AG04450 (cell line): ENCODE measurements around the gene IL25. TPM values are rescaled to one million over a fixed set of nuclear protein-coding genes. Genes with fewer than 3 reads are reported as not detected.
"Not testable (repeated sequence)": the region's sequence is repeated elsewhere in the genome, so short reads cannot be mapped to it uniquely, and the experiment has no call there.

Experiments used
- CTCF ChIA-PET: fragments of 300-600, 350-600 bp; formaldehyde crosslinking; extraction: SDS; loops from one replicate; lab custom pipeline; 2022; ENCODE audit warnings: antibody characterized with exemption, inconsistent platforms; lab: Charles Lee
- POLR2A ChIA-PET: fragments of 350-600 bp; formaldehyde crosslinking; extraction: SDS; loops from one replicate; lab custom pipeline; 2021; ENCODE audit warnings: antibody characterized with exemption, inconsistent platforms; lab: Yijun Ruan, JAX
- DNase-seq: peaks from one replicate; pipeline ENCODE4 v3.0.0-alpha.2; 2011; ENCODE audit warnings: low read depth, low spot score
- H3K27ac ChIP-seq: one replicate; pipeline ENCODE4 v1.5.1; 2012; ENCODE audit warnings: low read depth, low read length, control low read depth
- H3K27me3 ChIP-seq: one replicate; pipeline ENCODE4 v1.6.0; 2012; ENCODE audit warnings: low read length; ENCODE audit not compliant: control insufficient read depth, insufficient read depth
- H3K4me3 ChIP-seq: 2 replicates; pipeline ENCODE4 v1.5.1; 2011; ENCODE audit warnings: mild to moderate bottlenecking, low read depth, low read length, control low read depth
- H3K9me3 ChIP-seq: 2 replicates; pipeline ENCODE4 v1.5.1; 2012; ENCODE audit warnings: low read length; ENCODE audit not compliant: control insufficient read depth, insufficient read depth
- CTCF ChIP-seq: IDR thresholded peaks from 2 replicates; pipeline ENCODE4 v1.5.1; 2011; ENCODE audit warnings: low read depth, low read length, control low read depth, inconsistent platforms
- polyA minus RNA-seq: library from RNA; depleted of rRNA, polyadenylated mRNA; stranded (reverse); fragments of >200 nt; gene quantifications from 2 replicates; pipeline ENCODE4 v1.2.3, GENCODE V29; 2011; rRNA and poly(A)+ RNA removed
- polyA plus RNA-seq: library from polyadenylated mRNA; depleted of rRNA; stranded (reverse); fragments of >200 nt; gene quantifications from 2 replicates; pipeline ENCODE4 v1.2.3, GENCODE V29; 2011; rRNA removed

The IL25 gene
- polyA plus RNA-seq, result not detected in 2 replicates
- not detected in 2 replicates for polyA minus RNA-seq

GRCh38 chr14:23372509-23372908 lies at the start of gene IL25:
TSS of gene IL25 (plus strand) at chr14:23372809.
- POLR2A ChIA-PET, result no interaction called here
- Histone ChIP-seq H3K4me3 (no peak within 1 kb of the TSS), H3K9me3 (no peaks in the 10 kb centered on the region), H3K27ac (no peak within 1 kb of the TSS), H3K27me3 (peaks cover 31% of the 10 kb centered on the region)
- DNase-seq, result no peak
- TF ChIP-seq CTCF, result no peak
- CTCF ChIA-PET, result no interaction called here

- H3K4me3 ChIP-seq, result no peak overlapping the region
- TF ChIP-seq CTCF, result no peak
- CTCF ChIA-PET, result interaction anchor here (8.8 kb wide), 1 partner anchor 56 kb away, joined by 138 read pairs; no protein-coding TSS in a partner anchor
Observed at GRCh38 chr14:23323838-23324454, 48.7 kb upstream of the IL25 start.

GRCh38 chr14:23324455-23324846 lies 48.2 kb upstream of the IL25 start:
- Histone ChIP-seq H3K4me3 (no peak overlapping the region), H3K27ac (no peak overlapping the region), H3K27me3 (no peaks in the 10 kb centered on the region), H3K9me3 (no peaks in the 10 kb centered on the region)
- CTCF ChIA-PET, result interaction anchor here (8.8 kb wide), 1 partner anchor 55 kb away, joined by 138 read pairs; no protein-coding TSS in a partner anchor
- POLR2A ChIA-PET, result no interaction called here
- no peak for DNase-seq
- no peak for TF ChIP-seq CTCF

More at GRCh38 chr14:23323838-23324454, 48.7 kb upstream of the IL25 start:
- no peak overlapping the region for H3K27ac ChIP-seq
- H3K9me3 ChIP-seq, result no peaks in the 10 kb centered on the region
- no peak for DNase-seq
- POLR2A ChIA-PET, result no interaction called here
- no peaks in the 10 kb centered on the region for H3K27me3 ChIP-seq

GRCh38 chr14:23324993-23325392 lies 47.6 kb upstream of the IL25 start:
- CTCF ChIA-PET, result interaction anchor here (8.8 kb wide), 1 partner anchor 54 kb away, joined by 138 read pairs; no protein-coding TSS in a partner anchor
- POLR2A ChIA-PET, result no interaction called here

GRCh38 chr14:23325746-23326145 lies 46.9 kb upstream of the IL25 start:
- H3K4me3 ChIP-seq, H3K9me3 ChIP-seq, H3K27me3 ChIP-seq, POLR2A ChIA-PET, DNase-seq, H3K27ac ChIP-seq: not testable (repeated sequence)
- CTCF ChIA-PET, result interaction anchor here (0.6 to 8.8 kb wide), 4 partner anchors 17 to 61 kb away, joined by 3 to 138 read pairs (median 6); no protein-coding TSS in a partner anchor

More at GRCh38 chr14:23324993-23325392, 47.6 kb upstream of the IL25 start:
- H3K27ac ChIP-seq, result no peak overlapping the region
- no peaks in the 10 kb centered on the region for H3K9me3 ChIP-seq
- no peak for TF ChIP-seq CTCF
- H3K4me3 ChIP-seq, result no peak overlapping the region
- H3K27me3 ChIP-seq, result no peaks in the 10 kb centered on the region
- DNase-seq, result no peak
